DMS153 (cell line): ENCODE measurements around the gene CARS2.
"Not testable (repeated sequence)": the region's sequence is repeated elsewhere in the genome, so short reads cannot be mapped to it uniquely, and the experiment has no call there.

ENCODE experiments used
- DNase-seq: peaks from one replicate; lab custom pipeline; 2025; lab: John Stamatoyannopoulos, UW

CARS2 gene

DNA sequence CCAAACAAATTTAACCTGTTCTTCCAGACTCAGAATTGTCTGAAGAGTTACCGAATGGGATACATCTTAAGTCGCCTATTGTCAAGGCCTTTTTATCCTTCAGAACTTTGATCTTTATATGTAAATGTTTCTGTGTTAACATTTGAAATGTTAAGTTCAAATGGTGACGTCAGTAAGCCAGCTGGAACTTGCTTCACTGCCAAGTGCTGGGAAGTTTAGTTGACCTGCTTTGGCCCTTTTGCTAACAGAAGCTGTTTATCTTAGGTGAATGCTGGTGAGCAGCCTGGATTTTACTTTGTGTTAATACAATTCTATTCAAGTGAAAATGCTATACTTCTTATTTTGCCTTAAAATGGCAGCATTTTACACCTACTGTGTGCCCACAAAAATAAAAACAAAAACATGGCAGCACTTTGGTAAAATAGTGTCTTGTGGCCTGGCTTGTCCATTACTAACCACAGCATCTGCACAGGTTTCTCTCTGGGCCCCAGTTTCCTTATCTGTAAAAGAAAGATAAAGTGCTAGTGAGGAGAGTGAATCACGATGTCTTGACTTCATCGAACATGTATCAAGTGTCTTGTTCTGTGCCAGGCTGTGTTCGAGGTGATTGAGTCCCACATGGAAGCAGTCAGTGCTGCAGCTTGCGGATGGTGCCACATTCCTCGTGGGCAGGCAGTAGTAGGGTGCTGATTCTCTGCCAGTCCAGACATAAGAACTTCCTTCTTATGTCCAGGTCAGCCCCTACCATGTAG, 88.4 kb downstream of the CARS2 start:
- no peak for DNase-seq

DNA sequence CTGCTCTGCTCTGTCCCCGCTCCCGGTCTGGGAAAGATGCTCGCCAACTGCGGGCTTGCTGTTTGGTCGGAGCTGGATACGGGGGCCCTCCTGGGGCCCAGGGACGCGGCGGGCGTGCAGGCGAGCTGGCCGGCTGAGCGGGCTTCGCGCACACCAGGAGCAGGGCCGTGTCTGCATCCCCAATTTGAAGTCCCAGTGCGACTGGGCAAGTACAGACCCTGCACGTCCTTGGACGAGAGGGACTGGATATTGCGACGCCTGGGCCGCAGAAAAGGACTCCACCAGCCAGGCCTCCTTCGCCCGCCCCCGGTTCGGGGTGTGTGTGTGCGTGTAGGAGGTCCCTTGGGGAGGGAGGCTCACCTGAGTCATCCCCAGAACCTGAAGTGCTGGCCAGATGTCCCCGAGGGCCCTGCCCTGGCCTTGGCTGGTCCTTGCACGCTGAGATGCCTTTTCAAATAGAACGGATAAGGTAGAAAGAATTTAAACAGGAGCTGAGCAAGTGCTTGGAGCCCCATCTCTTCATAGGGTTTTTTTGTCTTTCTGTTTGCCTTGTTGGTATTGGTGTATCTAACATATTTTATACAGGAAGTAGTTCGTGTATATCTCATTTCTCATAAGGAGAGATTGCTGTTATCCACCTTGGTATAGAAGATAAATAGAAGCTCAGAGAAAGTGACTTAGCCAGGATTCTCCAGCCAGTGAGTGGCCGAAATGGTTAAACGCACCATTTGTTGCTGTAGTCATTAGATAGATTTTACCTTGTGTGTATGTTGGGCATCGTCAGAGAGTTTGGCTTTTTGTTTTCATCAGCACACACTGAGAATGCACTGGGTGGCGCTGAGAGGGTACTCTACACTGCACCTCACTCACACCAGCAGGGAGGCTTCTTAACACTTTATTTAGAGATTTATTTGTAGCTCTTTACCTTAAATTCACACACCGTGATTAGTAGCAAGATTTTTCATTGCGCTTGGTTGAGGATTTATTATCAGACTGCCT, 89.5 kb downstream of the CARS2 start:
- no peak for DNase-seq

DNA sequence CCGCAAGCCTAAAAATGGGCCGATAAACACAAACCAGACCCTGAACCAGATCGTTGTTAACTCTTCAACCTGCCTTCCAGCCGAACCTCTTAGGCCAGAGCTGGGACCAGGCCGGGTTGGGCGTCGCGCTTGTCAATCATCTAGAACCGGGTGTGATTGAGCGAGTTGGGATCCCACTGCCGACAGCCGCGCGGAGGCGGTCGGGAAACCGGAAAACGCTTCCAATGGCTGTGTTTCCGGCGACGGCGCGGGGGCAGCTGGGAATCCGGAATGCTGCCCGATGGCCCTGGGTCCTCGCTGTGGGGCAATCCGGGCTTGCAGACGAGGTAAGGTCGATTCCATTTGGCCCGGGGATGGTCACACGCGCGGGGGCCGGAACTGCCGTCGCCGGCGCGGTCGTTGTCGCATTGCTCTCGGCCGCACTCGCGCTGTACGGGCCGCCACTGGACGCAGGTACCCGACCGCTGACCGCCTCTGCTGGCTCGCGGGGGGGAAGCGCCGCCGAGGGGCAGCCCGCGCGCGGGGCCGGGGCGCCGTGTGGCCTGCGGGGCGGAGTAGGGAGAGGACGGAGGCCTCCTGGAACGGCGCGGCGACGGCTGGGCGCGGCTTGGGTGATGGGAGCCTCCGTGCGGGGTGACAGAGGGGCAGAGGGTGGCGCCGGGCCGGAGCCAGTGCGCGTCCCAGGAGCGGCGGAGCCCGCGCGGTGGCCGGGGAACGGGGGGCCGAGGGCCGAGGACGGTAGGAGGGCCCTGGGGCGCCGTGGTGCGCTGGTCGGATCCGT, 90.4 kb downstream of the CARS2 start, which contains the start of gene NAXD:
TSS of gene NAXD (plus strand) at position 224 of the 781 bp plus-strand sequence. CDS start at position 281, 57 bp downstream.
- peak; percentile 90 for DNase-seq

DNA sequence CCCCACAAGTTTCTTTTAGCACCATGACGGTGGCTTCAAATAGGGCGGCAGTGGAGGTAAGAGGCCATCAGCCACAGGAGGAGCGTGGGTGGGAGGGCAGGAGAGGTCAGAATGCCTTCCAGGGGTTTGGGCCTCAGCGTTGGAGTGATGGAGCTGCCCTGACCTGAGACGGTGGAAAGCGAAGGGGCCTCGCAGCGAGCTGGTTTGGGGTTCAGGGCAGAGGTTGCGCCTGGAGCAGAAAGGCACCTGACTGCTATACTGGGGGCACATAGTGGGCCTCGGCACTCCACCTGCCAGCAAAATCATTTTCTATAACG, 91.0 kb downstream of the CARS2 start:
- no peak for DNase-seq

DNA sequence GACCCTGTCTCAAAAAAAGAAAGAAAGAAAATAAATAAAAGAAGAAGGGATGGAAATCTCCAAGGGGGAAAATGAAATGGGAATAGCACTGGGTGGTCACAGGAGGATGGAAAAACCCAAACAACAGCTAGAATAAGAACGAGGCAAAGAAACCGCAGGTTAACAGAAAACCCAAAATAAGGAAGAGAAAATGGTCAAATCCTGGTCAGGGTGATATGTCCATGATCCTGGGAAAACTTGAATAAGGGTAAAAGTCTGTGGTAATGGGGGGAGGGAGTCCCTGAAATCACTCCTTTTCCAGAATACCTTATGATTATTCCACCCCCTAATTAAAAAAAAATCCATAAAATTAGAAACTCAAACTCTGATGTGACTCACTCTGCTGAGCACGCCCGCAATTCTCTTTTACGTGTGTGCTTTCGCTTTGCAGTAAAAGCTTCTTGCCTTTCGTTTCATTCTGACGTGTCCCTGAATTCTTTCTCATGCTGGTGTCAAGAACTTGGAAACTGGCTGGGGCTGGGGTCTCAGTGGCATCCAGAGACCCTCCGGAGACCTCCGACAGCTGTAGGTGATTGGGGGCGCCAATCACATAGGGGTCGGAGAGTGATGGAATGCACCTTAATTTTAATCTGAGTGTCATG, 94.8 kb downstream of the CARS2 start:
- DNase-seq: no peak

DNA sequence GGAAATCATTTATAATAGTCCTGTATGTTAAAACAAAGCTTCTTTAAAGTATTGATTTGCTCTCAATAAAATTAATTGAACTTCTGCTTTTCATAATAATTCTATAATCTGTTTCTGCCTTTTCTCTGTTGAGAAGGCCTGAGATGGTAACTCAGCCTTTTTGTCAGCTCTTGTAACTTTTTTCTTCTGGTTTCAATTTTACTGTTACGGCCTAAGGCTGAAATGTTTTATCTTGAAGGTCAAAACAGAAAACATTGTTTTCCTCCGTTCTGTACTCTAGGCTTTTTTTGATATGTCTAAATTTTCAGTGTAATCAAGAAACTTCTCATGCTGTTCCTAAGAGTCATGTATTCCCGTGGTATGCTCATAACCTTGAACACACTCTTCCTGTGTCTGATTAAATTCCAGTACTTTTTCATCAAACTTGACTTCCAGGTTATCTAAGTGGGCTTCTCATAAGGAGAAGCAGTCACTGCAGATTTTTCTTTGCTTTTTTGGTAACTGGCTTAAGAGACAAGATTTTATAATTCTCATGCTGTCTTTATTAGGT, 98.2 kb downstream of the CARS2 start:
- DNase-seq: no peak

DNA sequence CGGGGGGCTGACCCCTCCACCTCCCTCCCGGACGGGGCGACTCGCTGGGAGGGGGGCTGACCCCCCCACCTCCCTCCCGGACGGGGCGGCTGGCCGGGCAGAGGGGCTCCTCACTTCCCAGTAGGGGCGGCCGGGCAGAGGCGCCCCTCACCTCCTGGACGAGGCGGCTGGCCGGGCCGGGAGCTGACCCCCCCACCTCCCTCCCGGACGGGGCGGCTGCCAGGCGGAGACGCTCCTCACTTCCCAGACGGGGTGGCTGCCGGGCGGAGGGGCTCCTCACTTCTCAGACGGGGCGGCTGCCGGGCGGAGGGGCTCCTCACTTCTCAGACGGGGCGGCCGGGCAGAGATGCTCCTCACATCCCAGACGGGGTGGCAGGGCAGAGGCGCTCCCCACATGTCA, 99.6 kb downstream of the CARS2 start:
- not testable (repeated sequence) for DNase-seq

DNA sequence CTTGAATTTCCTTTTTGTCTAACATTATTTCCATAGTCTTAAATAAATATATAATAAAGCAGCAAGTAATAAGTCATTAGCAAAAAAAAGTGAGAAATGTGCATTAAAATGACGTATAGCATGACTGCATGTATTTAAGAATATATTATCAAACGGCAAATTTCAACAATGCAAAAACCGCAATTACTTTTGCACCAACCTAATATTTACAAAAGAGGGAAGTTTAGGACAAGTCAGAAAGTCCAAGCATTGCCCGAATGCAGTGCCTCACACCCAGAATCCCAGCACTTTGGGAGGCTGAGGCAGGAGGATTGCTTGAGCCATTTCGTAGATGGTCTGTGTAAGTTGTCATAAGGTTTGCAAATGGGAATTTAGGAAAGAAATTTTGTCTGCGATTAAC, 100.8 kb downstream of the CARS2 start:
- no peak for DNase-seq

DNA sequence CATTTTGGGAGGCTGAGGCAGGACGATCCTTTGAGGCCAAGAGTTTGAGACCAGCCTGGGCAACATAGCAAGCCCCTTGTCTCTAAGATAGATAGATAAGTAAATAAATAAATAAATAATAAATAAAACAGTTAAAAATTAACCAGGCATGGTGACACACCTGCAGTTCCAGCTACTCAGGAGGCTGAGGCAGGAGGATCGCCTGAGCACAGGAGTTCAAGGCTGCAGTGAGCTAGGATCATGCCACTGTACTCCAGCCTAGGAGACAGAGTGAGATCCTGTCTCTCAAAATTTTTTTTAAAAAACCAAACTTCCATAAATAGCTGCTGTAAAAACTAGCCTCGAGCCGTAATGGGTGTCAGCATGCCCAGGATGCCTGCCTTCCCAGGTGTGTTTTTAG, 104.9 kb downstream of the CARS2 start:
- no peak for DNase-seq

DNA sequence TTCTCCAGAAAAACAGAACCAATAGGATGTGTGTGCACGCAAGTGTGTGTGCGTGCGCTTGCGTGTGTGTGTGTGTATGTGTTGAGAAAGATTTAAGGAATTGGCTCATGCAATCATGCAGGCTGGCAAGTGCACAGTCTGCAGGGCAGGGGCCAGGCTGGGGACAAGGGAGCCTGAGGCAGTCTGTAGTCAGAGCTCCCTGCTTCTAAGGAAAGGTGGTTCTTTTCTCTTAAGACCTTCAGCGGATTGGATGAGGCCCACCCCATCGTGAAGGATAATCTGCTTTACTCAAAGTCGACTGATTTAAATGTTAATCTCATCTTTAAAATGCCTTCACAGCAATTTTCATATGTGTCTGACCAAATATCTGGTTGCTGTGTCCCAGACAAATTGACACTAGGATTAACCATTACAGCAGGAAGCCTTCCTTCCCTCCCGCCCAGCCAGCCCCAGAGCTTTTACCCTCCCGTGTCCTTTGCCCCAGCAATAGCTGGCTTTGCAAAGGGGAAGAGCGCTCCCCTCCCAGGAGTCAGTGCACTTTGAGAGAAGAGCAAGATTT, 105.6 kb downstream of the CARS2 start:
- DNase-seq: no peak

DNA sequence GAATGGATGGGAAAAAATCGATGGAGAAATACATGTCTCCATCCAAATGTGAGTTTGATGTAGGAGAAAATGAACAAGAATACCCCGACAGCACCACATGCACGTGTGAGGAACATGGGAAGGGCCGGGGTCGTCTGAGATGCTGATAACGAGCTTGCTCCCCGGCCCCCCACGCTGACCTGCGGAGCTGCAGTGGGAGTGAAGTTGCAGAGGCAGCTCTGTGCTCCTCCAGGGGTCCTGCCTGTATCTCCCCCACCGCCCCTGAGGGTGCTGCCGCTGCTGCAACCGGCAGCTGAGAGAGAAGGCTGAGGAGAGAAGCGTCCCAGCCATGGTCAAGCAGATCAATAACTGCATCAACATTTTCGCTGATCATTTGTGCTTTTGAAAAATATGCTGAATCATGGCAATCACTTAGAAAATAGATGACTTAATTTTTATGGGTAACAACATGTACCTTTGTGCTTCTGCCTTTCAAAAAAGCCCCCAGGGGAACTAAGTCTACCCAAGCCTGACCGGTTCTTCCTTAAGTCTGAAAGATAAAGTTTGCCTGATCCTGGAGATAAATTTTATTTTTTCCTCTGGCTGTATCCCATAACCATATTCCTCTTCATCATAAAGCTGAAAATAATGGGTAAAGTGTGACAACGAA, 108.8 kb downstream of the CARS2 start:
- DNase-seq: no peak

DNA sequence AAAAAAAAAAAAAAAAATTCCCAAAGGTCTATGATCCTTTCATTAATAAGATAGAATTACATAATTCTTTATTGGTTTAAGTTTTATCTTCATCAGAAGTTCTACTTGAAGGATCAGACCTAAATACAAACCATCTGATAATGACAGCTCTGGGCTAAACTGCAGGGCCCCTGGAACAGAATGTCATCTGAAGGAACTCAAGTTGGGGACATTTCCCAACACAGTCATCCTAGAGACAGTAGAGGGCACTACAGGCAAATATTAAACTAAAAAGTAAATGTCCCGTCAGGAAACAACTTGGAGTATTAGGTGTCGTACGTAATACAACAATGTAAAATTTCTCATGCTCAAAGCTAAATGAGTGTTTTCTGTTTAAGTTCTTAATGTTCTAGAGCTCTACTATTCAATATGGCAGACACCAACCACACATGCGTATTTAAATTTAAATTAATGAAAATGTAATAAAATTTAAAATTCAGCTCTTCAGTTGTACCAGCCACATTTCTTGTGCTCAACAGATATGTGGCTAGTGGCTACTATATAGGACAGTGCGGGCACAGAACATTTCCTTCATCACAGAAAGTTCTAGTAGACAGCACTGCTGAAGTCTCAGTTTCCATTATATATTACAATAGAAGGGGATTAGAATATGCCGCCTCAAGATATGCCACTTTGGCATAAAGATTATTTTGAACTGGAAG, 112.3 kb downstream of the CARS2 start:
- peak; percentile 40 for DNase-seq

DNA sequence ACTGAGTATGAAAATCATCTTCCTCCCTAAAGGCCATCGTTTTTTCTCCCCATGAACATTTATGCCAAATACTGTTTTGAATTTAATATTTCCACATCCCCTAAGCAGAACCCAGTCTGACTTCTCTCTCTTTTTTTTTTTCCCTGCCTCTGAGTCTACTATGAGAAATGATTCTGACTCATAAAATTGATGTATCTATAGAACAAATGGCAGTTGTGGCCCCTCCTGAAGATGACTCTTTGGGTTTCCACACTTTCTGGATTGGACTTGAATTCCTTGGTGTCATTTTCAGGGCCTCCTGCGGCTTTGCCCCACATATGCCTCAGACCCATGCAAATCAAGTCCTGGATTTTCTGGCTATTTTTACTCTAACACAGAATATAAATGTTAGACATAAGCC, 113.3 kb downstream of the CARS2 start:
- DNase-seq: no peak
